ENCODE data around the gene REC114. TPM values are rescaled to one million over a fixed set of nuclear protein-coding genes. Genes with fewer than 3 reads are reported as not detected.

REC114 gene
- total RNA-seq, 1 experiment from 2014 or later, result not detected

GRCh38 chr15:73488698-73489097 is 45.7 kb downstream of the REC114 start:
- no peak for ATAC-seq
- peaks cover 6% of the 10 kb centered on the region for H3K27me3 ChIP-seq (ENCODE audit: insufficient read depth, low read length)
- no peaks in the 10 kb centered on the region for H3K4me1 ChIP-seq (ENCODE audit: control insufficient read depth in 1 of 2, insufficient read depth in 2 of 2, low read length in 2 of 2)
- DNase-seq (ENCODE audit: low read depth, low spot score), result no peak
- no TSS peak for BruUV-seq (replicated peaks)
- RAD21 ChIA-PET (ENCODE audit: low non-redundant PET in 1 of 2, low total read pairs in 2 of 2, uncharacterized antibody in 2 of 2, unreplicated experiment in 2 of 2), result no interaction called here
- H3K4me2 ChIP-seq (ENCODE audit: low read length), result no peak overlapping the region
- no peaks in the 10 kb centered on the region for H3K9me2 ChIP-seq (ENCODE audit: insufficient read depth)
- no peak overlapping the region for H3K27ac ChIP-seq (ENCODE audit: low read depth, low read length)
- TF ChIP-seq EGR1 (IDR thresholded peaks at IDR 0.05; ENCODE audit: low read depth) (no peak), ZFX (IDR thresholded peaks at IDR 0.05) (no peak), POLR2A (IDR thresholded peaks at IDR 0.05; ENCODE audit: borderline replicate concordance, extremely low read depth, insufficient read depth, insufficient read length) (no peak), SRF (IDR thresholded peaks at IDR 0.05; ENCODE audit: low read depth) (no peak), ELF1 (IDR thresholded peaks at IDR 0.05; ENCODE audit: borderline replicate concordance, low read depth) (no peak), EZH2 (IDR thresholded peaks at IDR 0.05) (no peak), ZBTB33 (IDR thresholded peaks at IDR 0.05; ENCODE audit: extremely low read depth, insufficient replicate concordance, low read length) (no peak), CBX3 (IDR thresholded peaks at IDR 0.05; ENCODE audit: low read depth) (no peak), SP1 (IDR thresholded peaks at IDR 0.05; ENCODE audit: low read depth) (no peak), REST (IDR thresholded peaks at IDR 0.05; ENCODE audit: low read depth) (no peak), ATF3 (IDR thresholded peaks at IDR 0.05) (no peak), JUND (IDR thresholded peaks at IDR 0.05) (no peak), SIN3A (IDR thresholded peaks at IDR 0.05; ENCODE audit: low read depth) (no peak), RAD21 (IDR thresholded peaks at IDR 0.05; ENCODE audit: low read depth) (no peak)
- POLR2A ChIA-PET, result interaction anchor here (0.7 kb wide), 1 partner anchor 17 kb away, joined by 4 read pairs; no protein-coding TSS in a partner anchor
- no peak overlapping the region for H3K9ac ChIP-seq (ENCODE audit: low read length)
- intact Hi-C loops (cut with micrococcal nuclease), result no loop called here
- CTCF ChIA-PET, result no interaction called here
- no peaks in the 10 kb centered on the region for H4K20me1 ChIP-seq (ENCODE audit: insufficient read depth)
- no peak overlapping the region for H3K4me3 ChIP-seq (replicated peaks in 1 of 2; ENCODE audit: low read depth in 1 of 2, low read length in 2 of 2)
- H3K79me2 ChIP-seq (ENCODE audit: insufficient read depth, low read length), result no peaks in the 10 kb centered on the region
- no peaks in the 10 kb centered on the region for H3K36me3 ChIP-seq (ENCODE audit: control insufficient read depth in 1 of 2, insufficient read depth in 2 of 2, low read length in 2 of 2)
- H2AFZ ChIP-seq (ENCODE audit: low read depth, low read length, poor library complexity, severe bottlenecking), result no peak overlapping the region
- H3K9me3 ChIP-seq (ENCODE audit: control insufficient read depth in 1 of 2, insufficient read depth in 1 of 2, low read depth in 1 of 2, low read length in 2 of 2), result no peaks in the 10 kb centered on the region
